Endothelial cell of umbilical vein (primary cell): Measurements from ENCODE around the gene TSC22D1.

Experiments
- CTCF ChIP-seq, 2 donors: IDR thresholded peaks; 1 replicate in 1 of 2; 2 replicates in 1 of 2; pipeline ENCODE4 v1.5.1; 2011; ENCODE audit warnings: low read length in 2 of 2, mild to moderate bottlenecking in 2 of 2, moderate library complexity in 2 of 2, control low read depth in 1 of 2, inconsistent platforms in 1 of 2, low read depth in 1 of 2; ENCODE audit not compliant: insufficient read depth in 1 of 2; ENCODE audit errors: extremely low read depth in 1 of 2
- EZH2 ChIP-seq: IDR thresholded peaks from 2 replicates; pipeline ENCODE4 v1.6.1; 2012; ENCODE audit warnings: borderline replicate concordance, low read depth, mild to moderate bottlenecking, moderate library complexity, low read length, inconsistent platforms; ENCODE audit not compliant: severe bottlenecking
- GATA2 ChIP-seq: IDR thresholded peaks from 2 replicates; pipeline ENCODE4 v1.7.0; 2011; ENCODE audit warnings: low read depth, mild to moderate bottlenecking, moderate library complexity, mixed read lengths, low read length; ENCODE audit not compliant: insufficient read length, insufficient read depth

- no peak for TF ChIP-seq CTCF (IDR thresholded peaks at IDR 0.05; ENCODE audit: extremely low read depth in 1 of 2, insufficient read depth in 1 of 2, low read depth in 1 of 2, low read length in 2 of 2)
- no peak for TF ChIP-seq EZH2
- TF ChIP-seq GATA2 = no peak
These were observed 107.3 kb downstream of the TSC22D1 start for GRCh38 chr13:44468874-44469273.
